Measurements from ENCODE around the gene NELFB.

DNA sequence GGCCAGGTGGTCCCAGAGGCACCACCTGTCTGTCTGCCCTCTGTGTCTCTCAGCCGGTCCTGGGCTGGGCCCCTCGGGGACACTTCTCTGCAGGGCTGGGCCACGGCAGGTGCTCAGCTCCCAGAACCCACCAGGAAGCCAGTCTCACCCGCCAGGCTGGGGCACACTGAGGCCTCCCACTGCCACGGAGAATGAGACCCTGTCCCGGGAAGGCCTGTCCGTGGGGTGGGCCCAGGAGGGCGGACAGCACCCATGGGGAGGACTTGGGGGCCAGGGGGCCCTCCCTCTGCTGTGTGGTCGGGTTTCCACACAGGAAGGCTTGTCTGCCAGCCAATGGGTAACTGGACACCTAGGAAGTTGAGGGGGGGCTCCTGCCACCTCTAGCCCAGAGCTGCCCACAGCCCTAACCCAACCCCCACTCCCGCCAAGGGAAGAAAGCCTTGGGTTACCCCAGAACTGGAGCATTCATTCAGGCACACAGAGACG lies 18.1 kb upstream of the NELFB start:
- TF ChIP-seq, protein P1, sequence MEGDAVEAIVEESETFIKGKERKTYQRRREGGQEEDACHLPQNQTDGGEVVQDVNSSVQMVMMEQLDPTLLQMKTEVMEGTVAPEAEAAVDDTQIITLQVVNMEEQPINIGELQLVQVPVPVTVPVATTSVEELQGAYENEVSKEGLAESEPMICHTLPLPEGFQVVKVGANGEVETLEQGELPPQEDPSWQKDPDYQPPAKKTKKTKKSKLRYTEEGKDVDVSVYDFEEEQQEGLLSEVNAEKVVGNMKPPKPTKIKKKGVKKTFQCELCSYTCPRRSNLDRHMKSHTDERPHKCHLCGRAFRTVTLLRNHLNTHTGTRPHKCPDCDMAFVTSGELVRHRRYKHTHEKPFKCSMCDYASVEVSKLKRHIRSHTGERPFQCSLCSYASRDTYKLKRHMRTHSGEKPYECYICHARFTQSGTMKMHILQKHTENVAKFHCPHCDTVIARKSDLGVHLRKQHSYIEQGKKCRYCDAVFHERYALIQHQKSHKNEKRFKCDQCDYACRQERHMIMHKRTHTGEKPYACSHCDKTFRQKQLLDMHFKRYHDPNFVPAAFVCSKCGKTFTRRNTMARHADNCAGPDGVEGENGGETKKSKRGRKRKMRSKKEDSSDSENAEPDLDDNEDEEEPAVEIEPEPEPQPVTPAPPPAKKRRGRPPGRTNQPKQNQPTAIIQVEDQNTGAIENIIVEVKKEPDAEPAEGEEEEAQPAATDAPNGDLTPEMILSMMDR (optimal IDR thresholded peaks at IDR 0.05 in 1 of 3, IDR thresholded peaks at IDR 0.05 in 1 of 3, conservative IDR thresholded peaks at IDR 0.05 in 1 of 3; ENCODE audit: extremely low read depth in 1 of 3, insufficient read depth in 2 of 3, low read length in 3 of 3) = no peak
- TF ChIP-seq EZH2 (IDR thresholded peaks at IDR 0.05; ENCODE audit: low read length) = no peak
